ENCODE measurements around the gene PARP15.
A peak's percentile ranks its signal among the peaks of the same experiment; 100 is the strongest.

Gene PARP15

GRCh38 chr3:122538956-122539490, 38.4 kb upstream of the PARP15 start:
- no peak for TF ChIP-seq CTCF (conservative IDR thresholded peaks at IDR 0.05; ENCODE audit: low read depth)
- POLR2A ChIA-PET (ENCODE audit: low non-redundant PET), result no interaction called here
- no peak for DNase-seq (ENCODE audit: low spot score)
- CTCF ChIA-PET, result interaction anchor here (0.6 kb wide), 1 partner anchor 80 kb away, joined by 3 read pairs; no protein-coding TSS in a partner anchor
- no peak overlapping the region for H3K27ac ChIP-seq

GRCh38 chr3:122546151-122546550, 31.3 kb upstream of the PARP15 start:
- POLR2A ChIA-PET (ENCODE audit: low non-redundant PET), result no interaction called here
- CTCF ChIA-PET, result interaction anchor here (0.6 kb wide), 1 partner anchor 292 kb away, joined by 3 read pairs; no protein-coding TSS in a partner anchor
- DNase-seq (ENCODE audit: low spot score), result no peak
- no peak overlapping the region for H3K27ac ChIP-seq
- TF ChIP-seq CTCF (conservative IDR thresholded peaks at IDR 0.05; ENCODE audit: low read depth), result no peak

- ChIA-PET CTCF (interaction anchor here (0.6 to 0.8 kb wide), 2 partner anchors 14 to 50 kb away, joined by 3 read pairs; no protein-coding TSS in a partner anchor), POLR2A (ENCODE audit: low non-redundant PET) (no interaction called here)
- no peak for DNase-seq (ENCODE audit: low spot score)
- no peak overlapping the region for H3K27ac ChIP-seq
- TF ChIP-seq CTCF (conservative IDR thresholded peaks at IDR 0.05; ENCODE audit: low read depth), result no peak
These were observed 29.4 kb upstream of the PARP15 start for GRCh38 chr3:122548076-122548475.

GRCh38 chr3:122548619-122549018, 28.8 kb upstream of the PARP15 start:
- DNase-seq (ENCODE audit: low spot score), result no peak
- ChIA-PET CTCF (interaction anchor here (0.6 kb wide), 2 partner anchors 14 to 472 kb away, joined by 3 read pairs; no protein-coding TSS in a partner anchor), POLR2A (ENCODE audit: low non-redundant PET) (no interaction called here)
- H3K27ac ChIP-seq, result no peak overlapping the region
- TF ChIP-seq CTCF (conservative IDR thresholded peaks at IDR 0.05; ENCODE audit: low read depth), result no peak

- no peak for TF ChIP-seq CTCF (conservative IDR thresholded peaks at IDR 0.05; ENCODE audit: low read depth)
- CTCF ChIA-PET, result no interaction called here
These were observed 24.3 kb upstream of the PARP15 start for GRCh38 chr3:122553171-122553570.

GRCh38 chr3:122555275-122556071, 22.0 kb upstream of the PARP15 start:
- ChIA-PET POLR2A (ENCODE audit: low non-redundant PET) (interaction anchor here (0.6 kb wide), 1 partner anchor 101 kb away, joined by 3 read pairs; no protein-coding TSS in a partner anchor), CTCF (interaction anchor here (0.6 kb wide), 1 partner anchor 66 kb away, joined by 5 read pairs; no protein-coding TSS in a partner anchor)
- no peak for TF ChIP-seq CTCF (conservative IDR thresholded peaks at IDR 0.05; ENCODE audit: low read depth)

More at GRCh38 chr3:122553171-122553570, 24.3 kb upstream of the PARP15 start:
- DNase-seq (ENCODE audit: low spot score), result no peak
- no peak overlapping the region for H3K27ac ChIP-seq
- POLR2A ChIA-PET (ENCODE audit: low non-redundant PET), result no interaction called here

More at GRCh38 chr3:122555275-122556071, 22.0 kb upstream of the PARP15 start:
- peak; percentile 14 for DNase-seq (ENCODE audit: low spot score)
- H3K27ac ChIP-seq, result no peak overlapping the region
